Cardiac muscle cell (in vitro differentiated cells and primary cell): Measurements from ENCODE around the gene DOCK4. TPM values are rescaled to one million over a fixed set of nuclear protein-coding genes. Genes with fewer than 3 reads are reported as not detected.

Source experiments
- DNase-seq, 2 donors: peaks; one replicate each; pipeline versions ENCODE4 v3.0.0 to v3.0.0-alpha.2; 2010 to 2017; ENCODE audit warnings: low read depth in 1 of 2, low spot score in 1 of 2
- H3K27ac ChIP-seq: fragments of 200-600 bp; sonication (generic); 2 replicates; pipeline ENCODE4 v1.5.1; 2016
- H3K27me3 ChIP-seq: fragments of 200-600 bp; sonication (generic); 2 replicates; pipeline ENCODE4 v1.6.0; 2016; ENCODE audit warnings: control low read depth
- H3K36me3 ChIP-seq: fragments of 200-600 bp; sonication (generic); 2 replicates; pipeline ENCODE4 v1.5.1; 2016; ENCODE audit warnings: control low read depth
- H3K4me1 ChIP-seq: fragments of 200-600 bp; sonication (generic); 2 replicates; pipeline ENCODE4 v1.8.1; 2017; ENCODE audit warnings: low read depth, mild to moderate bottlenecking, mixed run types
- H3K4me3 ChIP-seq: fragments of 200-600 bp; sonication (generic); 2 replicates; pipeline ENCODE4 v1.5.1; 2016; ENCODE audit warnings: mild to moderate bottlenecking
- H3K9me3 ChIP-seq: fragments of 200-600 bp; sonication (generic); 2 replicates; pipeline ENCODE4 v1.5.1; 2017; ENCODE audit warnings: low read depth, mild to moderate bottlenecking, control low read depth
- CTCF ChIP-seq: IDR thresholded peaks from 2 replicates; pipeline ENCODE4 v1.5.1; 2012; ENCODE audit warnings: low read depth, mild to moderate bottlenecking, low read length
- polyA plus RNA-seq: library from polyadenylated mRNA; unstranded; fragments of >200 nt; fragmentation: Nextera tagmentation; extraction: Ambion mirVana; gene quantifications from 2 replicates; pipeline ENCODE4 v1.2.1, GENCODE V29; 2016
- total RNA-seq: library from RNA; depleted of rRNA; stranded (reverse); fragments of >200 nt; gene quantifications from 2 replicates; pipeline ENCODE4 v1.2.3, GENCODE V29; 2016

Gene DOCK4
- total and polyA plus RNA-seq, 2 experiments from 2014 or later: 5.3 to 11.4 TPM

- H3K27me3 ChIP-seq: no peaks in the 10 kb centered on the region
- no peaks in the 10 kb centered on the region for H3K36me3 ChIP-seq
- H3K27ac ChIP-seq: no peak overlapping the region
- no peaks in the 10 kb centered on the region for H3K9me3 ChIP-seq
- no peaks in the 10 kb centered on the region for H3K4me1 ChIP-seq
- TF ChIP-seq CTCF: no peak
- DNase-seq: no peak
- no peak overlapping the region for H3K4me3 ChIP-seq
Observed at GRCh38 chr7:112020800-112021199, 185.4 kb downstream of the DOCK4 start.

GRCh38 chr7:112019932-112020331, 186.3 kb downstream of the DOCK4 start:
- Histone ChIP-seq H3K36me3 (no peaks in the 10 kb centered on the region), H3K4me3 (no peak overlapping the region), H3K27ac (no peak overlapping the region), H3K27me3 (no peaks in the 10 kb centered on the region), H3K4me1 (no peaks in the 10 kb centered on the region), H3K9me3 (no peaks in the 10 kb centered on the region)
- TF ChIP-seq CTCF: no peak
- no peak for DNase-seq

GRCh38 chr7:112018305-112019030, 187.7 kb downstream of the DOCK4 start:
- no peaks in the 10 kb centered on the region for H3K27me3 ChIP-seq
- no peak for TF ChIP-seq CTCF
- H3K4me3 ChIP-seq: no peak overlapping the region

GRCh38 chr7:112015146-112015545, 191.1 kb downstream of the DOCK4 start:
- peaks cover 20% of the 10 kb centered on the region for H3K4me1 ChIP-seq
- TF ChIP-seq CTCF: no peak
- DNase-seq: no peak

More at GRCh38 chr7:112018305-112019030, 187.7 kb downstream of the DOCK4 start:
- Histone ChIP-seq H3K4me1 (no peaks in the 10 kb centered on the region), H3K36me3 (no peaks in the 10 kb centered on the region), H3K9me3 (no peaks in the 10 kb centered on the region), H3K27ac (no peak overlapping the region)
- DNase-seq: peak in 1 of 2 donors; percentile 8

GRCh38 chr7:112014347-112014746, 191.9 kb downstream of the DOCK4 start:
- no peaks in the 10 kb centered on the region for H3K9me3 ChIP-seq
- H3K4me3 ChIP-seq: no peak overlapping the region
- DNase-seq: no peak
- no peaks in the 10 kb centered on the region for H3K27me3 ChIP-seq
- H3K36me3 ChIP-seq: no peaks in the 10 kb centered on the region
- no peak overlapping the region for H3K27ac ChIP-seq
- peaks cover 20% of the 10 kb centered on the region for H3K4me1 ChIP-seq
- no peak for TF ChIP-seq CTCF

More at GRCh38 chr7:112015146-112015545, 191.1 kb downstream of the DOCK4 start:
- Histone ChIP-seq H3K27ac (no peak overlapping the region), H3K4me3 (no peak overlapping the region), H3K9me3 (no peaks in the 10 kb centered on the region), H3K36me3 (no peaks in the 10 kb centered on the region), H3K27me3 (no peaks in the 10 kb centered on the region)
